ENCODE data around the gene LRRC30. TPM values are rescaled to one million over a fixed set of nuclear protein-coding genes. Genes with fewer than 3 reads are reported as not detected.

Gene LRRC30
- polyA plus RNA-seq, 1 donor (not counting 4 experiments of a cell fraction or from before 2014, with no cell fraction given), result not detected

DNA sequence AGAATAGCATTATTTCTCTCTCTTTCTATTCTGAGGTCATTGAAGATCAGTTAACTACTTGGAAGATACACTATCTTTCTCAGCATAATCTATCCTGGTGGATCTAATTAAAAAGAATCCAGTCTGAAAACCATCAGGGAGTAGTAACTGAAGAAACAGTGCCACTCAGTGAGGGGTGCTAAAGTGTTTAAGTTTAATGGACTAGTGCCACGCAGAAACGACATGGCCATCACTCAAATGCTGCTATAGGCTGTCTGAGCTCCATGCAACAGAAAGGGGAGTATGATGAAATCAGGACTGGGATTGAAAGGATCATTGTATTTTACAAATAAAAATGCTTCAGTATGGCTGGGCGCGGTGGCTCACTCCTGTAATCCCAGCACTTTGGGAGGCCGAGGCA lies 23.3 kb downstream of the LRRC30 start:
- H3K27me3 ChIP-seq (ENCODE audit: control insufficient read depth, extremely low read depth, insufficient read depth, low read length), result no peaks in the 10 kb centered on the region
- no peaks in the 10 kb centered on the region for H3K4me1 ChIP-seq (ENCODE audit: control insufficient read depth, extremely low read depth, insufficient read depth, low read length)
- no peaks in the 10 kb centered on the region for H3K9me3 ChIP-seq (ENCODE audit: control insufficient read depth, low read depth, low read length)
- H3K36me3 ChIP-seq (ENCODE audit: control insufficient read depth in 2 of 2, extremely low read depth in 1 of 2, insufficient read depth in 2 of 2, low read length in 2 of 2), result no peaks in the 10 kb centered on the region
- H3K9me1 ChIP-seq (ENCODE audit: control insufficient read depth, extremely low read depth, insufficient read depth, low read length), result no peaks in the 10 kb centered on the region
- no peak overlapping the region for H3K4me3 ChIP-seq (ENCODE audit: control insufficient read depth in 2 of 3, extremely low read depth in 1 of 3, insufficient read depth in 2 of 3, low read depth in 1 of 3, low read length in 3 of 3)
- no peak overlapping the region for H3K27ac ChIP-seq (ENCODE audit: control insufficient read depth, insufficient read depth, low read length)
- no peaks in the 10 kb centered on the region for H4K20me1 ChIP-seq (ENCODE audit: control insufficient read depth, extremely low read depth, insufficient read depth, low read length)
- no peak overlapping the region for H2AFZ ChIP-seq (ENCODE audit: control insufficient read depth, low read length)
- no peak overlapping the region for H3K4me2 ChIP-seq (ENCODE audit: control insufficient read depth, extremely low read depth, insufficient read depth, low read depth, low read length)
- DNase-seq (ENCODE audit: low read depth, low spot score) (no peak), FAIRE-seq (no peak)
- dilution Hi-C loops (cut with MboI; ENCODE audit: extremely low pct_ligation_motif_present, low sequenced_read_pairs), result no loop called here
- TF ChIP-seq, protein P1, sequence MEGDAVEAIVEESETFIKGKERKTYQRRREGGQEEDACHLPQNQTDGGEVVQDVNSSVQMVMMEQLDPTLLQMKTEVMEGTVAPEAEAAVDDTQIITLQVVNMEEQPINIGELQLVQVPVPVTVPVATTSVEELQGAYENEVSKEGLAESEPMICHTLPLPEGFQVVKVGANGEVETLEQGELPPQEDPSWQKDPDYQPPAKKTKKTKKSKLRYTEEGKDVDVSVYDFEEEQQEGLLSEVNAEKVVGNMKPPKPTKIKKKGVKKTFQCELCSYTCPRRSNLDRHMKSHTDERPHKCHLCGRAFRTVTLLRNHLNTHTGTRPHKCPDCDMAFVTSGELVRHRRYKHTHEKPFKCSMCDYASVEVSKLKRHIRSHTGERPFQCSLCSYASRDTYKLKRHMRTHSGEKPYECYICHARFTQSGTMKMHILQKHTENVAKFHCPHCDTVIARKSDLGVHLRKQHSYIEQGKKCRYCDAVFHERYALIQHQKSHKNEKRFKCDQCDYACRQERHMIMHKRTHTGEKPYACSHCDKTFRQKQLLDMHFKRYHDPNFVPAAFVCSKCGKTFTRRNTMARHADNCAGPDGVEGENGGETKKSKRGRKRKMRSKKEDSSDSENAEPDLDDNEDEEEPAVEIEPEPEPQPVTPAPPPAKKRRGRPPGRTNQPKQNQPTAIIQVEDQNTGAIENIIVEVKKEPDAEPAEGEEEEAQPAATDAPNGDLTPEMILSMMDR (optimal IDR thresholded peaks at IDR 0.05 in 1 of 3, IDR thresholded peaks at IDR 0.05 in 1 of 3, conservative IDR thresholded peaks at IDR 0.05 in 1 of 3; ENCODE audit: extremely low read depth in 1 of 3, insufficient read depth in 2 of 3, low read length in 3 of 3), result no peak
- TF ChIP-seq EZH2 (IDR thresholded peaks at IDR 0.05; ENCODE audit: low read length), result no peak
- H3K79me2 ChIP-seq (ENCODE audit: control insufficient read depth, insufficient read depth, low read length), result no peaks in the 10 kb centered on the region
- no peak overlapping the region for H3K9ac ChIP-seq (ENCODE audit: control insufficient read depth, extremely low read depth, insufficient read depth, low read length)

DNA sequence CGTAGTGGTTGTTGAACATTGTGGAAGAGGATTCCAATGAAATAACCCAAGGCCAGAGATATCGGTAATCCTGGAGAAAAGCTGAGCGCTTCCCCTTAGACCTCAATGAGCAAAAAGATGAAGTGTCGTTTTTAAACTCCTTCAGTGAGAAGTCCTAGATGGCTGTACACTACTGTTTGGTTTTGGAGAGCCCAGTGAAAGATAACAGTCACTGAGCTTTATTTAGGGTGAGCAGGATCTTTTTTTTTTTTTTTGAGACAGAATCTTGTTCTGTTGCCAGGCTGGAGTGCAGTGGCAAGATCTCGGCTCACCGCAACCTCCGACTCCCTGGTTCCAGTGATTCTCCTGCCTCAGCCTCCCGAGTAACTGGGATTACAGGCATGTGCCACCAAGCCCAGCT lies 24.2 kb downstream of the LRRC30 start:
- no peaks in the 10 kb centered on the region for H3K36me3 ChIP-seq (ENCODE audit: control insufficient read depth in 2 of 2, extremely low read depth in 1 of 2, insufficient read depth in 2 of 2, low read length in 2 of 2)
- dilution Hi-C loops (cut with MboI; ENCODE audit: extremely low pct_ligation_motif_present, low sequenced_read_pairs), result no loop called here
- H3K27ac ChIP-seq (ENCODE audit: control insufficient read depth, insufficient read depth, low read length), result no peak overlapping the region
- peaks cover 7% of the 10 kb centered on the region for H3K27me3 ChIP-seq (ENCODE audit: control insufficient read depth, extremely low read depth, insufficient read depth, low read length)
- no peaks in the 10 kb centered on the region for H3K79me2 ChIP-seq (ENCODE audit: control insufficient read depth, insufficient read depth, low read length)
- FAIRE-seq (no peak), DNase-seq (ENCODE audit: low read depth, low spot score) (no peak)
- H3K4me1 ChIP-seq (ENCODE audit: control insufficient read depth, extremely low read depth, insufficient read depth, low read length), result no peaks in the 10 kb centered on the region
- H3K9me3 ChIP-seq (ENCODE audit: control insufficient read depth, low read depth, low read length), result no peaks in the 10 kb centered on the region
- no peaks in the 10 kb centered on the region for H4K20me1 ChIP-seq (ENCODE audit: control insufficient read depth, extremely low read depth, insufficient read depth, low read length)
- no peak overlapping the region for H2AFZ ChIP-seq (ENCODE audit: control insufficient read depth, low read length)
- no peaks in the 10 kb centered on the region for H3K9me1 ChIP-seq (ENCODE audit: control insufficient read depth, extremely low read depth, insufficient read depth, low read length)
- no peak overlapping the region for H3K4me3 ChIP-seq (ENCODE audit: control insufficient read depth in 2 of 3, extremely low read depth in 1 of 3, insufficient read depth in 2 of 3, low read depth in 1 of 3, low read length in 3 of 3)
- no peak overlapping the region for H3K4me2 ChIP-seq (ENCODE audit: control insufficient read depth, extremely low read depth, insufficient read depth, low read depth, low read length)
- no peak overlapping the region for H3K9ac ChIP-seq (ENCODE audit: control insufficient read depth, extremely low read depth, insufficient read depth, low read length)
- TF ChIP-seq, protein P1 (optimal IDR thresholded peaks at IDR 0.05 in 1 of 3, IDR thresholded peaks at IDR 0.05 in 1 of 3, conservative IDR thresholded peaks at IDR 0.05 in 1 of 3; ENCODE audit: extremely low read depth in 1 of 3, insufficient read depth in 2 of 3, low read length in 3 of 3), result no peak
- TF ChIP-seq EZH2 (IDR thresholded peaks at IDR 0.05; ENCODE audit: low read length), result no peak

All from keratinocyte (primary cell).